Rectal smooth muscle tissue (tissue), 1 donor: ENCODE data around the gene XPA.
A peak's percentile ranks its signal among the peaks of the same experiment; 100 is the strongest.
"Not testable (repeated sequence)": the region's sequence is repeated elsewhere in the genome, so short reads cannot be mapped to it uniquely, and the experiment has no call there.

ENCODE experiments used
- H3K27ac ChIP-seq: one replicate; pipeline ENCODE4 v1.7.0; 2013; ENCODE audit warnings: low read depth, low read length, inconsistent platforms
- H3K27me3 ChIP-seq: one replicate; pipeline ENCODE4 v1.7.0; 2013; ENCODE audit warnings: low read length; ENCODE audit not compliant: control insufficient read depth, insufficient read depth
- H3K36me3 ChIP-seq: one replicate; pipeline ENCODE4 v1.7.0; 2013; ENCODE audit warnings: low read length; ENCODE audit not compliant: control insufficient read depth, insufficient read depth
- H3K4me1 ChIP-seq: one replicate; pipeline ENCODE4 v1.7.0; 2013; ENCODE audit warnings: low read length; ENCODE audit not compliant: control insufficient read depth, insufficient read depth
- H3K4me3 ChIP-seq: one replicate; pipeline ENCODE4 v1.7.0; 2013; ENCODE audit warnings: low read length
- H3K9ac ChIP-seq: one replicate; pipeline ENCODE4 v1.7.0; 2013; ENCODE audit warnings: low read length

The XPA gene

GRCh38 chr9:97721396-97721795, 24.3 kb upstream of the XPA start:
- no peaks in the 10 kb centered on the region for H3K27me3 ChIP-seq
- no peaks in the 10 kb centered on the region for H3K4me1 ChIP-seq
- H3K4me3 ChIP-seq, result no peak overlapping the region
- no peak overlapping the region for H3K9ac ChIP-seq
- H3K36me3 ChIP-seq, result no peaks in the 10 kb centered on the region
- H3K27ac ChIP-seq, result no peak overlapping the region

- no peak overlapping the region for H3K4me3 ChIP-seq
- no peaks in the 10 kb centered on the region for H3K27me3 ChIP-seq
- H3K4me1 ChIP-seq, result no peaks in the 10 kb centered on the region
- no peak overlapping the region for H3K27ac ChIP-seq
- H3K9ac ChIP-seq, result no peak overlapping the region
- no peaks in the 10 kb centered on the region for H3K36me3 ChIP-seq
Observed at GRCh38 chr9:97717866-97718265, 20.7 kb upstream of the XPA start.

GRCh38 chr9:97714435-97714834, 17.3 kb upstream of the XPA start:
- no peaks in the 10 kb centered on the region for H3K36me3 ChIP-seq
- H3K4me3 ChIP-seq, result no peak overlapping the region
- no peaks in the 10 kb centered on the region for H3K27me3 ChIP-seq
- no peak overlapping the region for H3K9ac ChIP-seq
- H3K27ac ChIP-seq, result no peak overlapping the region
- no peaks in the 10 kb centered on the region for H3K4me1 ChIP-seq

GRCh38 chr9:97711223-97711626, 14.1 kb upstream of the XPA start:
- H3K36me3 ChIP-seq, result no peaks in the 10 kb centered on the region
- H3K4me1 ChIP-seq, result no peaks in the 10 kb centered on the region
- H3K4me3 ChIP-seq, result no peak overlapping the region
- no peak overlapping the region for H3K9ac ChIP-seq
- H3K27me3 ChIP-seq, result no peaks in the 10 kb centered on the region
- no peak overlapping the region for H3K27ac ChIP-seq

- Histone ChIP-seq H3K4me3 (no peak overlapping the region), H3K36me3 (no peaks in the 10 kb centered on the region), H3K27ac (no peak overlapping the region), H3K4me1 (no peaks in the 10 kb centered on the region), H3K27me3 (no peaks in the 10 kb centered on the region), H3K9ac (no peak overlapping the region)
Observed at GRCh38 chr9:97710356-97711222, 13.4 kb upstream of the XPA start.

GRCh38 chr9:97706246-97706645, 9.1 kb upstream of the XPA start:
- Histone ChIP-seq H3K27me3 (no peaks in the 10 kb centered on the region), H3K36me3 (no peaks in the 10 kb centered on the region), H3K4me1 (peaks cover 6% of the 10 kb centered on the region), H3K4me3 (no peak overlapping the region), H3K27ac (no peak overlapping the region), H3K9ac (no peak overlapping the region)

- Histone ChIP-seq H3K4me1 (peaks cover 6% of the 10 kb centered on the region), H3K27me3 (no peaks in the 10 kb centered on the region), H3K36me3 (no peaks in the 10 kb centered on the region), H3K27ac (no peak overlapping the region), H3K4me3 (no peak overlapping the region), H3K9ac (no peak overlapping the region)
Observed at GRCh38 chr9:97705354-97705950, 8.3 kb upstream of the XPA start.

GRCh38 chr9:97704851-97705250, 7.7 kb upstream of the XPA start:
- Histone ChIP-seq H3K9ac (no peak overlapping the region), H3K27me3 (no peaks in the 10 kb centered on the region), H3K4me1 (peaks cover 6% of the 10 kb centered on the region), H3K4me3 (no peak overlapping the region), H3K36me3 (no peaks in the 10 kb centered on the region), H3K27ac (peak overlapping the region; percentile 10)

GRCh38 chr9:97704345-97704677, 7.2 kb upstream of the XPA start:
- Histone ChIP-seq H3K9ac (no peak overlapping the region), H3K36me3 (no peaks in the 10 kb centered on the region), H3K27ac (peak overlapping the region; percentile 73), H3K4me3 (no peak overlapping the region), H3K27me3 (no peaks in the 10 kb centered on the region), H3K4me1 (peaks cover 6% of the 10 kb centered on the region)

GRCh38 chr9:97703437-97704344, 6.6 kb upstream of the XPA start:
- Histone ChIP-seq H3K27me3 (no peaks in the 10 kb centered on the region), H3K36me3 (no peaks in the 10 kb centered on the region), H3K9ac (no peak overlapping the region), H3K27ac (peak overlapping the region; percentile 73), H3K4me1 (peaks cover 6% of the 10 kb centered on the region), H3K4me3 (no peak overlapping the region)

- H3K9ac ChIP-seq, H3K27me3 ChIP-seq, H3K4me3 ChIP-seq, H3K36me3 ChIP-seq, H3K27ac ChIP-seq: not testable (repeated sequence)
- peaks cover 27% of the 10 kb centered on the region for H3K4me1 ChIP-seq
Observed at GRCh38 chr9:97699824-97700223, 2.7 kb upstream of the XPA start.

GRCh38 chr9:97699281-97699680, 2.1 kb upstream of the XPA start:
- not testable (repeated sequence) for H3K9ac ChIP-seq, H3K36me3 ChIP-seq, H3K4me3 ChIP-seq, H3K27me3 ChIP-seq, H3K27ac ChIP-seq
- H3K4me1 ChIP-seq, result peaks cover 28% of the 10 kb centered on the region
